HG02610 (cell line): Measurements from ENCODE around the gene CALML3.

Experiments used
- ATAC-seq: cut with Tn5 transposase; IDR thresholded peaks from one replicate; pipeline ENCODE4 v1.9.1; 2021; ENCODE audit warnings: mild to moderate bottlenecking, moderate library complexity; ENCODE audit not compliant: unreplicated experiment

CALML3 gene

GRCh38 chr10:5523796-5524574 lies 776 bp upstream of the CALML3 start:
- ATAC-seq, result no peak

GRCh38 chr10:5525561-5526341 lies 990 bp downstream of the CALML3 start:
- ATAC-seq, result no peak

GRCh38 chr10:5526691-5527331 lies 2.0 kb downstream of the CALML3 start:
- ATAC-seq, result no peak

- ATAC-seq, result no peak
Measured at GRCh38 chr10:5527332-5528200, 2.8 kb downstream of the CALML3 start.

- ATAC-seq, result no peak
Measured at GRCh38 chr10:5528989-5529701, 4.4 kb downstream of the CALML3 start.

GRCh38 chr10:5529702-5530411 lies 5.1 kb downstream of the CALML3 start:
- ATAC-seq, result no peak

- ATAC-seq, result no peak
Measured at GRCh38 chr10:5530412-5530806, 5.6 kb downstream of the CALML3 start.

- no peak for ATAC-seq
Measured at GRCh38 chr10:5530846-5531557, 6.2 kb downstream of the CALML3 start.

GRCh38 chr10:5531558-5532306 lies 7.0 kb downstream of the CALML3 start:
- ATAC-seq, result no peak

GRCh38 chr10:5532307-5532605 lies 7.5 kb downstream of the CALML3 start:
- no peak for ATAC-seq

- no peak for ATAC-seq
Measured at GRCh38 chr10:5532618-5533097, 7.9 kb downstream of the CALML3 start.

- no peak for ATAC-seq
Measured at GRCh38 chr10:5533098-5533731, 8.5 kb downstream of the CALML3 start.

GRCh38 chr10:5534051-5534821 lies 9.5 kb downstream of the CALML3 start:
- no peak for ATAC-seq

- ATAC-seq, result no peak
Measured at GRCh38 chr10:5534880-5535856, 10.4 kb downstream of the CALML3 start.

GRCh38 chr10:5536486-5537081 lies 11.8 kb downstream of the CALML3 start:
- ATAC-seq, result no peak
